Activated T-cell treated with anti-CD3 and anti-CD28 coated beads, Interleukin-2, amount 50 U/mL, for 4 hours (primary cell): Measurements from ENCODE around the gene PLA2G5. TPM values are rescaled to one million over a fixed set of nuclear protein-coding genes. Genes with fewer than 3 reads are reported as not detected.
A peak's percentile ranks its signal among the peaks of the same experiment; 100 is the strongest.
"Not testable (repeated sequence)": the region's sequence is repeated elsewhere in the genome, so short reads cannot be mapped to it uniquely, and the experiment has no call there.

Experiments used
- ATAC-seq, 2 donors: fragments of 200-7000 bp; cut with Tn5 transposase; one replicate each; pipeline ENCODE4 v1.10.0; 2021
- DNase-seq: peaks from one replicate; pipeline ENCODE4 v3.0.0-alpha.2; 2020
- H3K27me3 Mint-ChIP-seq: one replicate; pipeline ENCODE4 v1.8.0; 2021; ENCODE audit warnings: low read depth, mixed read lengths
- H3K36me3 Mint-ChIP-seq: one replicate; pipeline ENCODE4 v1.8.0; 2022; ENCODE audit warnings: mixed read lengths; ENCODE audit not compliant: insufficient read depth
- H3K4me1 Mint-ChIP-seq: one replicate; pipeline ENCODE4 v1.8.0; 2021; ENCODE audit warnings: low read depth, mixed read lengths
- H3K4me3 Mint-ChIP-seq: one replicate; pipeline ENCODE4 v1.8.0; 2021; ENCODE audit warnings: mild to moderate bottlenecking, moderate library complexity, mixed read lengths
- H3K9me3 Mint-ChIP-seq: one replicate; pipeline ENCODE4 v1.8.0; 2021; ENCODE audit warnings: mixed read lengths
- total RNA-seq, 3 donors: library from RNA; stranded (reverse); gene quantifications; one replicate each; pipeline ENCODE4 v1.2.1, GENCODE V29; 2021

PLA2G5 gene, protein sequence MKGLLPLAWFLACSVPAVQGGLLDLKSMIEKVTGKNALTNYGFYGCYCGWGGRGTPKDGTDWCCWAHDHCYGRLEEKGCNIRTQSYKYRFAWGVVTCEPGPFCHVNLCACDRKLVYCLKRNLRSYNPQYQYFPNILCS
- total RNA-seq: not detected

DNA sequence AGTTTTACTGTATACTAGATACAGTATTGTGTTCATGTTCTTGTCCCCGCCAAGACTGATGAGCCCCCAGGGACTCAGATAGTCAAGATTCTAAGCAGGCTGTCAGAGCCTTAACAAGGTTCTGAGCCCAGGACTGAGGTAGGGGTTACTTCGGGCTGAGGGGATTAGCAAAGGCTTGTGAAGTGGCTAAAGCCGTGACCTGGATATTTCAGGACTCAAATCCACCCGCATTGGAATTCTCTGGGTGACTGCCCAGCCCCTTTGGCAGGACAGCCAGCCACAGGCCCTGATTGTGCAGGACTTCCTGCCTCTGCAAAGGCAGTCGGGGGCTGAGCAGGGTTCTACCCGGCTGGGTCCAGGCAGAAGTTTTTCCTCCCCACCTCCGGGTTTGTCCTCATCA is at the start of gene PLA2G5:
Gene PLA2G5 (plus strand): TSS at position 321 of the 400 bp plus-strand sequence. CDS start 14,637 bp downstream, outside the sequence.
- no peak for DNase-seq
- no peak for ATAC-seq
- no peaks in the 10 kb centered on the region for H3K27me3 Mint-ChIP-seq
- no peak within 1 kb of the TSS for H3K4me3 Mint-ChIP-seq
- H3K9me3 Mint-ChIP-seq: no peaks in the 10 kb centered on the region
- no peaks in the 10 kb centered on the region for H3K36me3 Mint-ChIP-seq
- peaks cover 1% of the 10 kb centered on the region for H3K4me1 Mint-ChIP-seq

DNA sequence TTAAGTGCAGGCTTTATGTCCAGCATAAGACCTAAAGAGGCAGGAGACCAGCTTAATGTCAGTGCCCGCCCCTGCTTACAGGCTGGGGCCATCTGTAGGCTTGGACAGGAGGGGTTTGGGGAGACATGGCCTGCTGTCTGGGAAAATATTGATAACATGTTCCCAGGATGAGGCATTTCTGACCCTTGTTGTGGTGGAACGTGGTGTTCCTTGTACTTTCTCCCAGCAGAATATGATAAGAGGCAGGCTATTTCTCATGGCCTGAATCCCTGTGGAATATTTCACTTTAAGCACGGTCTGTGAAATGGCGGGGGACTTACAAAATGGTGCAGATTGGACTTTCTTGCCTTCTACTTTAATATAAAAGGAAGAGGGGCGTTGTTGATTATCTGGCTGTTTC is 41.9 kb upstream of the PLA2G5 start:
- no peak overlapping the region for H3K4me3 Mint-ChIP-seq
- peaks cover 4% of the 10 kb centered on the region for H3K9me3 Mint-ChIP-seq
- no peak for ATAC-seq
- H3K4me1 Mint-ChIP-seq: no peaks in the 10 kb centered on the region
- DNase-seq: no peak
- peaks cover 59% of the 10 kb centered on the region for H3K27me3 Mint-ChIP-seq
- H3K36me3 Mint-ChIP-seq: no peaks in the 10 kb centered on the region

DNA sequence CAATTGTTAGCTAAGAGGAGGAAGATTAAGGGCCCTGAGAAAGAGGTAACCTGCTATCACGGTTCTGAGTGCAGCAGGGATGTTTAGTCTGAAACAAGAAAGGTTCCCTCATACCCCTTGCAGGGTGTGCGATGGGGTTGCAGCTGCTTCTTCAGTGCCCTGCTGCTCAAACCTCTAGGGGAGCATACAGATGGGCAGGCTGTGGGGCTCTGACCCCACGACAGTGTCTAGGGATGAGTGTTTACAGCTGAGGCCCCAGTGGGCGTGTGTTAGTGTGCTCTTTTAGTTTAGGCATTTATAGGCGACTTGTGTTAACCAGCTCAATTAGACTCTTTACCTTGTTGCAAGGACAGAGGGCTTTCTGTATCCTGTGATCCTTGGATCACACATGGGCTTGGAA is 41.3 kb upstream of the PLA2G5 start:
- H3K4me3 Mint-ChIP-seq: no peak overlapping the region
- no peaks in the 10 kb centered on the region for H3K4me1 Mint-ChIP-seq
- DNase-seq (no peak), ATAC-seq (no peak)
- peaks cover 4% of the 10 kb centered on the region for H3K9me3 Mint-ChIP-seq
- no peaks in the 10 kb centered on the region for H3K36me3 Mint-ChIP-seq
- peaks cover 61% of the 10 kb centered on the region for H3K27me3 Mint-ChIP-seq

DNA sequence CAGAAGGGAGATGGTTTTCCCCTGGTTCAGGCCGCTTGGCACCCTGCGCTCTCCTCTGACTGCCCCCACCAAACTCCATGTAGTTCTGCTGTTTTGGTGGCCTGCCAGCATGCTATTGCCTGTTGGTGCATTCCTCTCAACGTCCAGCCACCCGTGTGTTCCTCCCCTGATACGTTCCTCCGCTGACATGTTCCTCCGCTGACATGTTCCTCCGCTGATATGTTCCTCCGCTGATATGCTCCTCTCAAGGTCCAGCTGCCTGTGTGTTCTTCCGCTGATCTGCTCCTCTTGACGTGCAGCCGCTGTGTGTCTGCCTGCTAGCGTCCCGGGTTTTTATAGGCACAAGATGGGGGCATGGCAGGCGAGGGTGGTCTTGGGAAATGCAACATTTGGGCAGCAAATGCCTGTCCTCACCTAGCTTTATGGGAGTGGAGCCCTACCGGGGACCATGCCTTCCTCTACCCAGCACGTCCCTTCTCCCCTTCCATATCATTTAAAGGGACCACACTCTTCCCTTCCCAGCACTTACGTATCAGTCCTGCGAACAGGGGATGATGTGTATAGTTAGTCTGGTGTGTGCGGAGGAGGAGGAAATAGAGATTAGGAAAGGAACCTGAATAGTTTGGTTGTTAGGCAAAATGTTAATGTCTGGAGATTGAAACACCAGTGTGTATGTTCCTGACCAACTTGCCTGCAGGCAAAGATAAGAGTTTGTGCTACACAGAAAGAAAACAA is 40.6 kb upstream of the PLA2G5 start:
- H3K27me3 Mint-ChIP-seq: peaks cover 61% of the 10 kb centered on the region
- peaks cover 3% of the 10 kb centered on the region for H3K9me3 Mint-ChIP-seq
- H3K4me1 Mint-ChIP-seq: no peaks in the 10 kb centered on the region
- DNase-seq: no peak
- H3K36me3 Mint-ChIP-seq: no peaks in the 10 kb centered on the region
- H3K4me3 Mint-ChIP-seq: no peak overlapping the region
- no peak for ATAC-seq

DNA sequence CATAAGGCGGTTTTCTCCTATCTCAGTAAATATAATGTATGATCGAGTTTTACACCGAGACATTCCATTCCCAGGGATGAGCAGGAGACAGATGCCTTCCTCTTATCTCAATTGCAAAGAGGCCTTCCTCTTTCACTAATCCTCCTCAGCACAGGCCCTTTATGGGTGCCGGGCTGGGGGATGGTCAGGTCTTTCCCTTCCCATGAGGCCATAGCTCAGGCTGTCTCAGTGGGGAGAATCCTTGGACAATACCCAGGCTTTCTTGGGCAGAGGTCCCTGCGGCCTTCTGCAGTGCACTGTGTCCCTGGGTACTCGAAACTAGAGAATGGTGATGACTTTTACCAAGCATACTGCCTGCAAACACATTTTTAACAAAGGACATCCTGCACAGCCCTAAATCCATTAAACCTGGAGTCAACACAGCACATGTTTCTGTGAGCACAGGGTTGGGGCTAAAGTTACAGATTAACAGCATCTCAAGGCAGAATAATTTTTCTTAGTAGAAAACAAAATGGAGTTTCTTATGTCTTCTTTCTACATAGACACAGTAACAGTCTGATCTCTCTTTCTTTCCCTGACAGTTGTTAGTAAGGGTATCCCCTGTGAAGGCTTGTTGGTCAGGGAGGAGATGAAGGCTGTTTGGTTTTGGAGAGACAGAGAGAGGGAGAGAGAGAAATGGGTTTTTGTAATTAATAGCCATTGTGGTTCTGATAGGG is 39.4 kb upstream of the PLA2G5 start:
- not testable (repeated sequence) for H3K4me3 Mint-ChIP-seq, H3K36me3 Mint-ChIP-seq, H3K4me1 Mint-ChIP-seq, ATAC-seq, DNase-seq, H3K9me3 Mint-ChIP-seq
- peaks cover 58% of the 10 kb centered on the region for H3K27me3 Mint-ChIP-seq

DNA sequence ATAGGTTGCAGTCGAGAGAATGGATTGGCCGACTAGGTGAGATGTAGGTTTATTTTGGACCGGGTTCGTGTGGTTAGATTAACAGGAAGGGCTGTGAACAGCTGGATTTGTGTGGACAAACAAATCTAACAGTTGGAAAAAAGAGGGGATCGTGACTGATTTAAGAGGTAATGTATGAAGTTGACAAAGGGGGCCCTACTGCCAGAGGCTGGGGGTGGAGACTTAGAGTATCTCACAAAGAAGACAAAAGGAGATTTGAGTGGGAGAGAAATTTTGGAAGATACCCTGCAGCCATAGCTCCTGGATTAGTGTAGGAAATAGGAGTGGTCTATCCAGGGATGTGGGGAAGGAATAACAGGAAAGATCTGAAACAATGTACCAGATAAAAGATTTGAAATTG is 38.8 kb upstream of the PLA2G5 start:
- Mint-ChIP-seq H3K36me3 (peaks cover 1% of the 10 kb centered on the region), H3K4me1 (no peaks in the 10 kb centered on the region), H3K27me3 (peaks cover 53% of the 10 kb centered on the region), H3K4me3 (no peak overlapping the region), H3K9me3 (peaks cover 15% of the 10 kb centered on the region)
- ATAC-seq (no peak), DNase-seq (no peak)

DNA sequence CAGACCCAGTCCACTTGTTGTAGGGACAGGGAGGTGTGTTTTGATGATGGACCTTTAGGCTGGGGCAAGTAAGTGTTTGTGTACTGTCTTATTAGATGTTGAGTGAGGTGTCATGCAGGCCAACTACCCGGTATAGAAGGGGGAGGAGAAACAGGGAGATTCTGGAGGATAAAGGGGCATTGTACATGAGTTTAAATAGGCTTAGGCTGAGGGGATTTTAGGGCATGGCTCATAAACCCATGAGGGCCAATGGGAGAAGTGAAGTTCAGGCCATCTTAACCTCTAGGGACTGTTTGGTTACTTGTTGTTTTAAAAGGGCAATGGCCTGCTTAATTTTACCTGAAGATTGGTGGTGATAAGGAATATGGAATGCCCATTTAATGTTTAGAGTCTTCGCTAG is 38.2 kb upstream of the PLA2G5 start:
- no peak for DNase-seq
- H3K36me3 Mint-ChIP-seq: peaks cover 1% of the 10 kb centered on the region
- H3K9me3 Mint-ChIP-seq: peaks cover 17% of the 10 kb centered on the region
- H3K27me3 Mint-ChIP-seq: peaks cover 49% of the 10 kb centered on the region
- no peak for ATAC-seq
- no peaks in the 10 kb centered on the region for H3K4me1 Mint-ChIP-seq
- no peak overlapping the region for H3K4me3 Mint-ChIP-seq

DNA sequence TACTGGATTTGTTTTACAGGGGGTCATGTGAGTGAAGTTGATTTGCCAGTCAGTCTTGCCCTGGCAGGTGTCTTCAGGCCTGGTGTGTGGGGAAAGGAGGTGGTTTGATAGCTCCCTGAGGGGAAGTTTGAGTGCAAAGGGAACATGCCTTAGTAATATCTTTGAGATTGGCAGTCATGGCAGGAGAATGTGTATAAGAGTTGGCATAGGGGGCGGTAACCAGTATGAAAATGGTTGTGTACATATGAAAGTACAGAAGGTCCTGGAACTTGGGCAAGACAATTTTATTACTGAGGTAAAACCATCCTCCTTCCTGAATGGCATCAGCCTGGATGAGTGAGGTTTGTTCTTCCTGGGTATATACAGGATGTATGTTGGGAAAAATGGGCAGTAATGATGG is 37.6 kb upstream of the PLA2G5 start:
- no peak overlapping the region for H3K4me3 Mint-ChIP-seq
- H3K36me3 Mint-ChIP-seq: peaks cover 5% of the 10 kb centered on the region
- H3K9me3 Mint-ChIP-seq: peaks cover 21% of the 10 kb centered on the region
- DNase-seq (no peak), ATAC-seq (no peak)
- peaks cover 4% of the 10 kb centered on the region for H3K4me1 Mint-ChIP-seq
- peaks cover 43% of the 10 kb centered on the region for H3K27me3 Mint-ChIP-seq

DNA sequence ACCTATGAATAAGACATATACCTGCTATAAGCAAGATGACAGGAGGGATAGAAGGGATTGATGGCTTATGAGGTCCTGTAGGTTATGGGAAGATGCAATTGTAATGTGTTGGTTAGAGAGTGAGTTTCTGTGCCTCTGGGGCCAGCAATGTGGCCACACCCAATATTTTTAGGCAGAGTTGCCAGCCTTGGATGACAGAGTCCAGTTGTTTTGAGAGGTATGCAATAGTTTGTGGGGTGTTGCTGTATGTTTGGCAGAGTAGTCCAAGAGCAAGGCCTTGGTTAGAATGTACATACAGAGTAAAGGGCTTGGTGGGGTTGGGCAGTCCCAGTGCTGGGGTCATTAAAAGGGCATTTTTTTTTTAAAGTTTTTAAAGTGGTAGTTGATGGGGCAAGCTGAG is 36.6 kb upstream of the PLA2G5 start:
- peaks cover 21% of the 10 kb centered on the region for H3K9me3 Mint-ChIP-seq
- H3K36me3 Mint-ChIP-seq: peaks cover 5% of the 10 kb centered on the region
- peaks cover 35% of the 10 kb centered on the region for H3K27me3 Mint-ChIP-seq
- ATAC-seq (no peak), DNase-seq (no peak)
- H3K4me1 Mint-ChIP-seq: peaks cover 14% of the 10 kb centered on the region
- no peak overlapping the region for H3K4me3 Mint-ChIP-seq

DNA sequence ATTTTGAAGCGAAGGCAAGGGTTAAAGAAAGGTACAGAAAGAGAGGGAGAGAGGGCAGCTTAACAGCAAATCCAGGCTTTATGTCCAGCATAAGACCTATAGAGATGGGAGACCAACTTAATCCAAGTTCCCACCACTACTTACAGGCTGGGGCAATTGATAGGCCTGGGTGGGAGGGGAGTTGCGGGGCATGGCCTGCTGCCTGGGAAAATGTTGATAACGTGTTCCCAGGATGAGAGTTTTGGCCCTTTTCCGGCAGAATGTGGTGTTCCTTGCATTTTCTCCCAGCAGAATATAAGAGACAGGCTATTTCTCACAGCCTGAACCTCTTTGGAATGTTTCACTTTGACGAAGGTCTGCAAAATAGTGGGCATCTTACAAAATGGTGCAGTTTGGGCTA is 34.9 kb upstream of the PLA2G5 start:
- Mint-ChIP-seq H3K36me3 (peaks cover 5% of the 10 kb centered on the region), H3K9me3 (peaks cover 21% of the 10 kb centered on the region)

DNA sequence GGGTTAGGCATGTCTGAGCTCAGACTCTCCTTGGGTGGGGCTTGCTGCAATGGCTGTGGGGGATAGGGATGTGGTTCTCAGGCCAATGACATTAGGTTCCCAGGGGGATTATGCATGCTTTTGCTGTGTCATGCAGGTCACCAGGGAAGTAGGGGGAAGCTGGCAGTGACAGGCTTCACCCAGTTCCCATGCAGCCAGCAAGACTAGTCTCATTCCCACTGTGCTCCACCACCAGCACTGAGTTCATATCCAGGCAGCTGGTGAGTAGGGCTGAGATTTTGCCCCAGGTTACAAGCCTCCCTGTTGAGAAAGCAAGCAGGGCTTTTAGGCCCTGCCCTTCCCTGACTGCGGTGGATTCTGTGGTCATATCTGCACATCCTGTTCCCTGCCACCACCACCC is 32.1 kb upstream of the PLA2G5 start:
- no peak overlapping the region for H3K4me3 Mint-ChIP-seq
- peaks cover 16% of the 10 kb centered on the region for H3K4me1 Mint-ChIP-seq
- peaks cover 21% of the 10 kb centered on the region for H3K9me3 Mint-ChIP-seq
- DNase-seq (no peak), ATAC-seq (no peak)
- H3K27me3 Mint-ChIP-seq: peaks cover 15% of the 10 kb centered on the region
- peaks cover 5% of the 10 kb centered on the region for H3K36me3 Mint-ChIP-seq

More for the DNA sequence above, 34.9 kb upstream of the PLA2G5 start:
- ATAC-seq (no peak), DNase-seq (no peak)
- H3K4me1 Mint-ChIP-seq: peaks cover 16% of the 10 kb centered on the region
- H3K27me3 Mint-ChIP-seq: peaks cover 18% of the 10 kb centered on the region
- no peak overlapping the region for H3K4me3 Mint-ChIP-seq

DNA sequence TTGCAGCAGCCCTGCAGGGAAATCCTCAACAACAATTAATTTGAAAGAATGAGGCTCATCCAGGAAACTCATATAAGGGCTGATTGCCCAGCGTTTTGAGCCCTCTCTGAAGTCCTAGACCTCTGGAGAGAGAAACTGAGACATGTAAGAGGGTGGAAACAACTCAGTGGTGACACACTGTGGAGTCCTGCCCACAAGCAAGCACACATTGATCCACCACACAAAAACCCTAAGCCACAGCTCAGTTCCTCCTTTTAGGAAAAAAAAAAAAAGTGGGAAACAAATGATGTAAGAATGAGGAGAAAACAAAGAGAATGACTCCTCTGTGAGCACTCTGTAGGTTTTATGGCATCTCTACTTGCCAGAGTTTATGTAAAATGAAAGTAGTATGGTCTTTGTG is 22.9 kb upstream of the PLA2G5 start:
- peaks cover 14% of the 10 kb centered on the region for H3K9me3 Mint-ChIP-seq
- H3K4me3 Mint-ChIP-seq: no peak overlapping the region
- no peaks in the 10 kb centered on the region for H3K27me3 Mint-ChIP-seq
- no peak for ATAC-seq
- H3K4me1 Mint-ChIP-seq: no peaks in the 10 kb centered on the region
- DNase-seq: no peak
- H3K36me3 Mint-ChIP-seq: no peaks in the 10 kb centered on the region

DNA sequence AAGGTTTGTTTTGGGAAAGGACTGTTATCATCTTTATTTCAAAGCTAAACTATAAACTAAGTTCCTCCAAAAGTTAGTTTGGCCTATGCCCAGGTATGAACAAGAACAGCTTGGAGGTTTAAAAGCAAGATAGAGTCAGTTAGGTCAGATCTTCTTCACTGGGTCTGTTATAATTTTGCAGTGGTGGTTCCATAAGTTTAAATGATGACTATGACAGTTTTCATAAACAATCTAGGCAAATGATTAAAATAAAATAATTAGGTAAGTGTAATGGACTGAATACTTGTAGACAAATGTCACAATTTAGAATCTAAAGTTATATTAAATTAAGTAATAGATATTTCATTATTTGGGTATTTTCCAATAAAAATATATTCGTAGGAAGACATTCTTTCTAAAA is 21.4 kb upstream of the PLA2G5 start:
- peaks cover 23% of the 10 kb centered on the region for H3K9me3 Mint-ChIP-seq
- no peaks in the 10 kb centered on the region for H3K4me1 Mint-ChIP-seq
- H3K36me3 Mint-ChIP-seq: no peaks in the 10 kb centered on the region
- DNase-seq: no peak
- H3K27me3 Mint-ChIP-seq: no peaks in the 10 kb centered on the region
- no peak for ATAC-seq
- no peak overlapping the region for H3K4me3 Mint-ChIP-seq

DNA sequence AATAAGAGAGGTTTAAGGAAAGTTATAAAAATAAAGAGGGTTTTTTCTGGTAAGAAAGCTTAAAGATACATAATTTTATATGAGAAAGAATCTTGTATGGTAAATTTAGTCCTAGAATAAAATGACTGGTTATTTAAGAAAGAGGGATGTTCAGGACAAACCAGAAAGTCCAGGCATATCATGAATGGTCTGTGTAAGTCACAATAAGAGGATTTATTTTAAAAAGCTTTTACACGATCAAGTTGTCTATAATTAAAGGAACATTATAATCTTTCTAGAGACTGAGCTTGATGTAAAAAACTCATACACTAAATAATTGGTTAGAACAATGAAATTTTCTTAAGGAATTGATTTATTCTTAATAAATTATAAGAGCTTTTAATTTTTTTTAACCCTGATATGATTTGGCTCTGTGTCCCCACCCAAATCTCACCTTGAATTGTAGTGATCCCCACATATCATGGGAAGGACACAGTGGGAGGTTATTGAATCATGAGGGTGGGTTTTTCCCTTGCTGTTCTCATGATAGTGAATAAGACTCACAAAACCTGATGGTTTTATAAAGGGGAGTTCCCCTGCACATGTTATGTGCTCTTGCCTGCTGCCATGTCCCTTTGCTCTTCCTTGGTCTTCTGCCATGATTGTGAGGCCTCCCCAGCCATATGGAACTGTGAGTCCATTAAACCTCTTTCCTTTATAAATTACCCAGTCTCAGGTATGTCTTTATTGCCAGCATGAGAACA is 20.8 kb upstream of the PLA2G5 start:
- H3K27me3 Mint-ChIP-seq, H3K4me3 Mint-ChIP-seq, DNase-seq, H3K36me3 Mint-ChIP-seq, H3K4me1 Mint-ChIP-seq: not testable (repeated sequence)
- peaks cover 23% of the 10 kb centered on the region for H3K9me3 Mint-ChIP-seq
- peak in 1 of 2 donors; percentile 73 for ATAC-seq
